Measurements from ENCODE around the gene TDRD6. TPM values are rescaled to one million over a fixed set of nuclear protein-coding genes. Genes with fewer than 3 reads are reported as not detected.

The TDRD6 gene
- total RNA-seq, 5 donors from 2014 or later (not counting 1 experiment from before 2014, with no cell fraction given), result 0.03 to 0.20 TPM; not detected in 3

GRCh38 chr6:46648869-46649492 is 38.7 kb upstream of the TDRD6 start:
- peaks cover 0 to 13% of the 10 kb centered on the region in 2 experiments for H3K4me1 ChIP-seq (ENCODE audit: control insufficient read depth in 1 of 2, extremely low read depth in 1 of 2, insufficient read depth in 2 of 2, low read length in 2 of 2)
- no peak overlapping the region for H3K4me3 Mint-ChIP-seq
- ATAC-seq (replicated peaks in 1 of 4) (no peak), DNase-seq (no peak)
- H3K27ac ChIP-seq (ENCODE audit: low read length), result no peak overlapping the region
- no peaks in the 10 kb centered on the region for H3K9me3 ChIP-seq
- H3K27me3 ChIP-seq (replicated peaks in 1 of 2; ENCODE audit: control insufficient read depth in 2 of 2, extremely low read depth in 1 of 2, insufficient read depth in 2 of 2, low read length in 1 of 2), result peaks cover 0 to 15% of the 10 kb centered on the region in 2 experiments
- ChIA-PET POLR2A (no interaction called here), CTCF (no interaction called here)
- no peak overlapping the region for H3K4me3 ChIP-seq (ENCODE audit: control insufficient read depth in 1 of 2, extremely low read depth in 1 of 2, low read length in 1 of 2)
- H3K4me1 Mint-ChIP-seq, result peaks cover 15 to 16% (median 15%) of the 10 kb centered on the region in 3 donors
- H3K27ac Mint-ChIP-seq, result no peak overlapping the region
- H3K27me3 Mint-ChIP-seq, result peaks cover 22 to 34% of the 10 kb centered on the region in 2 donors
- H3K9me3 Mint-ChIP-seq, result peaks cover 0 to 3% (median 0%) of the 10 kb centered on the region in 3 donors
- 81% methylated on average over 3 of the region's 5 CpGs for WGBS (ENCODE audit: insufficient coverage)
- H3K36me3 ChIP-seq (ENCODE audit: control insufficient read depth in 2 of 2, extremely low read depth in 1 of 2, insufficient read depth in 1 of 2, low read length in 1 of 2), result no peaks in the 10 kb centered on the region
- no peaks in the 10 kb centered on the region for H3K36me3 Mint-ChIP-seq

- Histone ChIP-seq H3K4me1 (ENCODE audit: control insufficient read depth in 1 of 2, extremely low read depth in 1 of 2, insufficient read depth in 2 of 2, low read length in 2 of 2) (peaks cover 0 to 13% of the 10 kb centered on the region in 2 experiments), H3K27me3 (replicated peaks in 1 of 2; ENCODE audit: control insufficient read depth in 2 of 2, extremely low read depth in 1 of 2, insufficient read depth in 2 of 2, low read length in 1 of 2) (peaks cover 3 to 16% of the 10 kb centered on the region in 2 experiments), H3K27ac (ENCODE audit: low read length) (no peak overlapping the region), H3K4me3 (ENCODE audit: control insufficient read depth in 1 of 2, extremely low read depth in 1 of 2, low read length in 1 of 2) (no peak overlapping the region), H3K9me3 (no peaks in the 10 kb centered on the region), H3K36me3 (ENCODE audit: control insufficient read depth in 2 of 2, extremely low read depth in 1 of 2, insufficient read depth in 1 of 2, low read length in 1 of 2) (no peaks in the 10 kb centered on the region)
- WGBS (ENCODE audit: insufficient coverage), result no CpG with 5 or more reads among the region's 1 CpG
- ChIA-PET CTCF (no interaction called here), POLR2A (interaction anchor here in 1 of 2 donors (0.6 kb wide), 2 partner anchors 11 to 126 kb away, joined by 3 read pairs; no protein-coding TSS in a partner anchor)
- no peaks in the 10 kb centered on the region for H3K9me3 Mint-ChIP-seq
- H3K36me3 Mint-ChIP-seq, result no peaks in the 10 kb centered on the region
- no peak overlapping the region for H3K4me3 Mint-ChIP-seq
- peaks cover 31 to 48% of the 10 kb centered on the region in 2 donors for H3K27me3 Mint-ChIP-seq
- peaks cover 15 to 16% (median 15%) of the 10 kb centered on the region in 3 donors for H3K4me1 Mint-ChIP-seq
- H3K27ac Mint-ChIP-seq, result no peak overlapping the region
- ATAC-seq (replicated peaks in 1 of 4), result no peak
- no peak for DNase-seq
Observed at GRCh38 chr6:46651006-46651405, 36.7 kb upstream of the TDRD6 start.

GRCh38 chr6:46651816-46652215 is 35.9 kb upstream of the TDRD6 start:
- POLR2A ChIA-PET, result no interaction called here
- Histone ChIP-seq H3K9me3 (no peaks in the 10 kb centered on the region), H3K4me3 (ENCODE audit: control insufficient read depth in 1 of 2, extremely low read depth in 1 of 2, low read length in 1 of 2) (no peak overlapping the region), H3K36me3 (ENCODE audit: control insufficient read depth in 2 of 2, extremely low read depth in 1 of 2, insufficient read depth in 1 of 2, low read length in 1 of 2) (no peaks in the 10 kb centered on the region), H3K27me3 (replicated peaks in 1 of 2; ENCODE audit: control insufficient read depth in 2 of 2, extremely low read depth in 1 of 2, insufficient read depth in 2 of 2, low read length in 1 of 2) (peaks cover 3 to 23% of the 10 kb centered on the region in 2 experiments), H3K4me1 (ENCODE audit: control insufficient read depth in 1 of 2, extremely low read depth in 1 of 2, insufficient read depth in 2 of 2, low read length in 2 of 2) (peaks cover 0 to 13% of the 10 kb centered on the region in 2 experiments), H3K27ac (ENCODE audit: low read length) (no peak overlapping the region)
- Mint-ChIP-seq H3K27ac (no peak overlapping the region), H3K36me3 (no peaks in the 10 kb centered on the region), H3K4me3 (peak overlapping the region; percentile 80 to 88 (median 86)), H3K9me3 (no peaks in the 10 kb centered on the region), H3K27me3 (peaks cover 31 to 54% of the 10 kb centered on the region in 2 donors), H3K4me1 (peaks cover 15 to 16% (median 15%) of the 10 kb centered on the region in 3 donors)
- WGBS (ENCODE audit: insufficient coverage), result 63% methylated on average over 4 of the region's 8 CpGs
- no peak for ATAC-seq (replicated peaks in 1 of 4)
- no peak for DNase-seq
- CTCF ChIA-PET, result no interaction called here

- Histone ChIP-seq H3K27ac (ENCODE audit: low read length) (no peak overlapping the region), H3K27me3 (replicated peaks in 1 of 2; ENCODE audit: control insufficient read depth in 2 of 2, extremely low read depth in 1 of 2, insufficient read depth in 2 of 2, low read length in 1 of 2) (peaks cover 3 to 24% of the 10 kb centered on the region in 2 experiments), H3K9me3 (no peaks in the 10 kb centered on the region), H3K36me3 (ENCODE audit: control insufficient read depth in 2 of 2, extremely low read depth in 1 of 2, insufficient read depth in 1 of 2, low read length in 1 of 2) (no peaks in the 10 kb centered on the region), H3K4me1 (ENCODE audit: control insufficient read depth in 1 of 2, extremely low read depth in 1 of 2, insufficient read depth in 2 of 2, low read length in 2 of 2) (peaks cover 0 to 13% of the 10 kb centered on the region in 2 experiments), H3K4me3 (ENCODE audit: control insufficient read depth in 1 of 2, extremely low read depth in 1 of 2, low read length in 1 of 2) (peak overlapping the region; percentile 66 to 94)
- H3K9me3 Mint-ChIP-seq, result no peaks in the 10 kb centered on the region
- CTCF ChIA-PET, result interaction anchor here in 1 of 2 donors (0.6 kb wide), 1 partner anchor 432 kb away, joined by 3 read pairs; no protein-coding TSS in a partner anchor
- ATAC-seq (replicated peaks in 1 of 4) (no peak), DNase-seq (no peak)
- WGBS (ENCODE audit: insufficient coverage), result 40% methylated on average over 3 of the region's 6 CpGs
- POLR2A ChIA-PET, result no interaction called here
- no peaks in the 10 kb centered on the region for H3K36me3 Mint-ChIP-seq
- H3K27me3 Mint-ChIP-seq, result peaks cover 31 to 54% of the 10 kb centered on the region in 2 donors
- no peak overlapping the region for H3K27ac Mint-ChIP-seq
- peak overlapping the region; percentile 80 to 88 (median 86) for H3K4me3 Mint-ChIP-seq
- peaks cover 15 to 16% (median 15%) of the 10 kb centered on the region in 3 donors for H3K4me1 Mint-ChIP-seq
Observed at GRCh38 chr6:46652232-46652602, 35.5 kb upstream of the TDRD6 start.

- peak; percentile 24 to 75 (median 60) for DNase-seq
- H3K27ac ChIP-seq (ENCODE audit: low read length), result no peak within 1 kb of the TSS
- under 1% methylated on average over 57 of the region's 72 CpGs for WGBS (ENCODE audit: insufficient coverage)
- H3K27me3 ChIP-seq (replicated peaks in 1 of 2; ENCODE audit: control insufficient read depth in 2 of 2, extremely low read depth in 1 of 2, insufficient read depth in 2 of 2, low read length in 1 of 2), result peaks cover 3 to 24% of the 10 kb centered on the region in 2 experiments
- CTCF ChIA-PET, result interaction anchor here in 1 of 2 donors (0.6 kb wide), 1 partner anchor 432 kb away, joined by 3 read pairs; no protein-coding TSS in a partner anchor
- POLR2A ChIA-PET, result no interaction called here
- Mint-ChIP-seq H3K27ac (no peak within 1 kb of the TSS), H3K36me3 (no peaks in the 10 kb centered on the region), H3K27me3 (peaks cover 31 to 54% of the 10 kb centered on the region in 2 donors), H3K9me3 (no peaks in the 10 kb centered on the region), H3K4me3 (peak within 1 kb of the TSS; percentile 80 to 88 (median 86)), H3K4me1 (peaks cover 15 to 16% (median 15%) of the 10 kb centered on the region in 3 donors)
- H3K4me3 ChIP-seq (ENCODE audit: control insufficient read depth in 1 of 2, extremely low read depth in 1 of 2, low read length in 1 of 2), result peak within 1 kb of the TSS; percentile 66 to 94
- no peaks in the 10 kb centered on the region for H3K9me3 ChIP-seq
- peaks cover 0 to 13% of the 10 kb centered on the region in 2 experiments for H3K4me1 ChIP-seq (ENCODE audit: control insufficient read depth in 1 of 2, extremely low read depth in 1 of 2, insufficient read depth in 2 of 2, low read length in 2 of 2)
- peak; percentile 97 to 100 (median 99) for ATAC-seq (replicated peaks in 1 of 4)
- no peaks in the 10 kb centered on the region for H3K36me3 ChIP-seq (ENCODE audit: control insufficient read depth in 2 of 2, extremely low read depth in 1 of 2, insufficient read depth in 1 of 2, low read length in 1 of 2)
Observed at GRCh38 chr6:46652603-46653438, 34.9 kb upstream of the TDRD6 start, which contains the start of the genes CYP39A1 and SLC25A27. Gene CYP39A1 (minus strand): TSS chr6:46652818. CDS start chr6:46652582, 236 bp downstream. Gene SLC25A27 (plus strand): TSS chr6:46652975. CDS start chr6:46653193, 218 bp downstream.
